Caco-2 (cell line): ENCODE results near the gene C3orf33. TPM values are rescaled to one million over a fixed set of nuclear protein-coding genes. Genes with fewer than 3 reads are reported as not detected.

ENCODE experiments used
- Bru-seq: library from RNA; stranded (reverse); fragments of 400-500 nt; gene quantifications from one replicate; lab custom pipeline; 2021; lab: Mats Ljungman, UMichigan
- BruChase-seq, 2 experiments: library from RNA; stranded (reverse); fragments of 400-500 nt; gene quantifications; one replicate each; lab custom pipeline; 2021; lab: Mats Ljungman, UMichigan
- BruUV-seq: library from RNA; stranded (reverse); fragments of 400-500 nt; replicated peaks from 2 replicates; lab custom pipeline; 2021; lab: Mats Ljungman, UMichigan
- CTCF ChIA-PET: fragments of 300-600 bp; sonication (Branson Sonifier 250); formaldehyde crosslinking; loops from one replicate; lab custom pipeline; 2022; ENCODE audit warnings: antibody characterized with exemption; lab: Charles Lee
- POLR2A ChIA-PET: fragments of 300-600 bp; sonication (Branson Sonifier 250); formaldehyde crosslinking; loops from one replicate; lab custom pipeline; 2022; ENCODE audit warnings: antibody characterized with exemption; lab: Charles Lee
- DNase-seq, 2 experiments: peaks; one replicate each; pipeline versions ENCODE4 v3.0.0 to v3.0.0-alpha.2; 2020 to 2022
- H3K27me3 ChIP-seq: replicated peaks from 2 replicates; pipeline ENCODE4 v1.6.0; 2011; ENCODE audit warnings: low read length; ENCODE audit not compliant: control insufficient read depth, insufficient read depth
- H3K36me3 ChIP-seq: 2 replicates; pipeline ENCODE4 v1.5.1; 2011; ENCODE audit warnings: low read length; ENCODE audit not compliant: control insufficient read depth, insufficient read depth
- H3K4me1 ChIP-seq: fragments of 250-450 bp; sonication (Bioruptor Pico); 2 replicates; pipeline ENCODE4 v1.5.1; 2020; ENCODE audit warnings: mild to moderate bottlenecking
- H3K4me3 ChIP-seq: 2 replicates; pipeline ENCODE4 v1.5.1; 2011; ENCODE audit warnings: low read depth, mild to moderate bottlenecking, control low read depth, low read length
- H3K9me3 ChIP-seq: fragments of 250-450 bp; sonication (Bioruptor Pico); 2 replicates; pipeline ENCODE4 v1.5.1; 2020; ENCODE audit warnings: mild to moderate bottlenecking, moderate library complexity
- H3K27ac Mint-ChIP-seq: one replicate; pipeline ENCODE4 v1.8.0; 2022; ENCODE audit warnings: mixed read lengths; ENCODE audit not compliant: unreplicated experiment
- H3K27me3 Mint-ChIP-seq: one replicate; pipeline ENCODE4 v1.8.0; 2022; ENCODE audit warnings: mixed read lengths; ENCODE audit not compliant: insufficient read depth, unreplicated experiment
- H3K36me3 Mint-ChIP-seq: one replicate; pipeline ENCODE4 v1.8.0; 2022; ENCODE audit warnings: mild to moderate bottlenecking, mixed read lengths; ENCODE audit not compliant: insufficient read depth, unreplicated experiment
- H3K4me1 Mint-ChIP-seq: one replicate; pipeline ENCODE4 v1.8.0; 2022; ENCODE audit warnings: low read depth, mixed read lengths; ENCODE audit not compliant: unreplicated experiment
- H3K4me3 Mint-ChIP-seq: one replicate; pipeline ENCODE4 v1.8.0; 2022; ENCODE audit warnings: mild to moderate bottlenecking, moderate library complexity, mixed read lengths; ENCODE audit not compliant: unreplicated experiment
- H3K9me3 Mint-ChIP-seq: one replicate; pipeline ENCODE4 v1.8.0; 2022; ENCODE audit warnings: mixed read lengths; ENCODE audit not compliant: unreplicated experiment
- CTCF ChIP-seq, 2 experiments: fragments of 200-600 bp in 1 of 2; IDR thresholded peaks; 1 replicate in 1 of 2; 2 replicates in 1 of 2; pipeline versions ENCODE4 v1.5.1 to v1.8.0; 2011 to 2022; ENCODE audit warnings: antibody characterized with exemption in 1 of 2, control low read depth in 1 of 2, inconsistent platforms in 1 of 2, low read depth in 1 of 2, low read length in 1 of 2, mild to moderate bottlenecking in 1 of 2, moderate library complexity in 1 of 2; ENCODE audit not compliant: insufficient read depth in 1 of 2, severe bottlenecking in 1 of 2, unreplicated experiment in 1 of 2
- intact Hi-C: fragments of 100-400 bp; cut with micrococcal nuclease; formaldehyde crosslinking; loops from one replicate; pipeline ENCODE4 v1.10.0; 2022; ENCODE audit not compliant: unreplicated experiment
- long read RNA-seq: library from polyadenylated mRNA; stranded (forward); transcript quantifications from one replicate; pipeline ENCODE4 v2.0.0, GENCODE V29; 2022
- total RNA-seq: library from RNA; stranded (reverse); gene quantifications from 2 replicates; pipeline ENCODE4 v1.2.3, GENCODE V29; 2022

C3orf33 gene
- 4.2 and 5.4 TPM in 2 replicates for total RNA-seq
- Bru-seq, nascent RNA, result percentile 60 among the genes with signal in this experiment
- percentile 80 among the genes with signal in this experiment for BruChase-seq, experiment 1, labeled RNA remaining after a 2-hour chase
- BruChase-seq, experiment 2, labeled RNA remaining after a 6-hour chase, result percentile 70 among the genes with signal in this experiment
- long read RNA-seq, transcript C3orf33-201 (5 exons, 1,884 nt), result major isoform, 20 of 22 reads
- long read RNA-seq, partial matches to known transcripts, result 0 of 22 reads
- long read RNA-seq, other reads (novel, unspliced or antisense), result 2 of 22 reads

GRCh38 chr3:155805802-155806618 lies at the start of gene C3orf33:
C3orf33 (minus strand) TSS chr3:155806278; CDS start chr3:155806252, 26 bp downstream.
- ChIA-PET POLR2A (interaction anchor here (0.6 to 1.7 kb wide), 7 partner anchors 15 to 213 kb away, joined by 3 to 9 read pairs (median 3); partner anchors contain the start of genes GMPS and PLCH1), CTCF (interaction anchor here (0.6 to 2.1 kb wide), 26 partner anchors 9 to 423 kb away, joined by 3 to 29 read pairs (median 5); partner anchors contain the start of genes GMPS, PLCH1 and SLC33A1)
- no peaks in the 10 kb centered on the region for H3K36me3 Mint-ChIP-seq
- peaks cover 6% of the 10 kb centered on the region for H3K4me1 Mint-ChIP-seq
- Histone ChIP-seq H3K4me3 (peak within 1 kb of the TSS; percentile 93), H3K9me3 (no peaks in the 10 kb centered on the region), H3K27me3 (no peaks in the 10 kb centered on the region), H3K4me1 (0 out of 2 replicates have a peak, but pooled peaks cover 7% of the 10 kb centered on the region), H3K36me3 (no peaks in the 10 kb centered on the region)
- H3K27ac Mint-ChIP-seq, result peak within 1 kb of the TSS; percentile 75
- peak; percentile 58 to 83 for DNase-seq
- intact Hi-C loops, result loop anchor here (1.0 to 5.0 kb wide), 4 partner anchors 48 to 176 kb away; partner anchors contain the start of genes GMPS and SLC33A1
- peak; percentile 76 to 77 for TF ChIP-seq CTCF (IDR thresholded peaks at IDR 0.05; ENCODE audit: insufficient read depth in 1 of 2, low read depth in 1 of 2, low read length in 1 of 2, severe bottlenecking in 1 of 2, unreplicated experiment in 1 of 2)
- H3K9me3 Mint-ChIP-seq, result no peaks in the 10 kb centered on the region
- H3K27me3 Mint-ChIP-seq, result no peaks in the 10 kb centered on the region
- H3K4me3 Mint-ChIP-seq, result peak within 1 kb of the TSS; percentile 87
- no TSS peak for BruUV-seq

DNA sequence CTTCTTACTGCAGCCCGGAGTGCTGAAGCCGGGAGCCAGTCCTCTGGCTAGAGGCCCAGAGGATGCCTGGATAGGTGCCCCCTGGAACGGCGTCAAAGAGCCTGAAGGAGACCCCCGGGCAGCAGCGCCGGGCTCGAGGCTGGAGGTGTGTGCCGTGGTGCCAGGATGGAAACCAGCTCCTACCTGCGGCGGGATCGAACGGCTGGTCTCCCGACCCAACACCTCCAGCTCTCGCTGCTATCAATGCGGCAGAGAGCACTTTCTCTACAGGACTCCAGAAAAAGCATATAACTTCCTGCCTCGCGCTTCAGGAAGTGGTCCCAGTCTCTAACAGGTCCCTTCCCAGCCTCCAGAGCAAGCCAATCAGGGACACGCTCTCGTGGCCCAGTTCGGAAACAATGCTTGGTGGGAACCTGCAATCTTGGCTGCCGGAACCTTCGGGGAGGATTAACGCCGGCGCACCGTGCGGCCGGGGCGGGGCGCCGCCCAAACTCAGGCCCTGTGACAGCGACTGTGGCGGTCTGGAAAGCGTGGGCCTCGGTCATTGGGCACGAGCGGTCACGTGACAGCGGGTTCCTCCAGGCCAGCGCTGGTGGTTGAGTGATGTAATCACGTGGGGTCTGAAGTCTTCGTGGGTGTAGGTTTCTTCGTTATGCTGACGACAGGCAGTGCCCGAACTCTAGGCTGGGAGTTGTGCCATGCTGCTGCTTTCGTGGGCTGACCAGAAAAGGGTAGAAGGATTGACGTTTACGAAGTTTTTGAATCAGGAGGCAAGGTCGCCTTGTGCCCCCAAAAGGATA lies 48.3 kb upstream of the C3orf33 start, which contains the start of gene SLC33A1:
Gene SLC33A1 (minus strand): TSS at position 287 of the 800 bp plus-strand sequence. CDS start 430 bp downstream, outside the sequence.
- H3K36me3 ChIP-seq, result no peaks in the 10 kb centered on the region
- H3K27me3 Mint-ChIP-seq, result no peaks in the 10 kb centered on the region
- no peaks in the 10 kb centered on the region for H3K9me3 Mint-ChIP-seq
- BruUV-seq, result no TSS peak
- H3K9me3 ChIP-seq, result no peaks in the 10 kb centered on the region
- H3K4me1 Mint-ChIP-seq, result no peaks in the 10 kb centered on the region
- TF ChIP-seq CTCF (IDR thresholded peaks at IDR 0.05; ENCODE audit: insufficient read depth in 1 of 2, low read depth in 1 of 2, low read length in 1 of 2, severe bottlenecking in 1 of 2, unreplicated experiment in 1 of 2), result no peak
- POLR2A ChIA-PET, result interaction anchor here (0.6 to 1.5 kb wide), 3 partner anchors 16 to 139 kb away, joined by 6 to 11 read pairs (median 7); partner anchors contain the start of genes C3orf33 and GMPS
- H3K4me3 Mint-ChIP-seq, result peak within 1 kb of the TSS; percentile 90
- intact Hi-C loops, result loop anchor here (1.0 to 2.0 kb wide), 4 partner anchors 16 to 110 kb away; partner anchors contain the start of genes C3orf33, GMPS and PLCH1
- H3K4me3 ChIP-seq, result peak within 1 kb of the TSS; percentile 95
- no peaks in the 10 kb centered on the region for H3K27me3 ChIP-seq
- H3K36me3 Mint-ChIP-seq, result peaks cover 11% of the 10 kb centered on the region
- CTCF ChIA-PET, result interaction anchor here (0.6 to 2.3 kb wide), 4 partner anchors 16 to 441 kb away, joined by 3 to 16 read pairs (median 4); partner anchors contain the start of gene C3orf33
- H3K27ac Mint-ChIP-seq, result peak within 1 kb of the TSS; percentile 95
- peak; percentile 98 to 99 for DNase-seq
- peaks cover 11% of the 10 kb centered on the region; the same call in 1 of the 2 replicates for H3K4me1 ChIP-seq
